T-cell (primary cell): ENCODE data around the gene CDH13. TPM values are rescaled to one million over a fixed set of nuclear protein-coding genes. Genes with fewer than 3 reads are reported as not detected.

Experiments
- ATAC-seq, 4 experiments: fragments of 200-7000 bp in 3 of 4; fragments of 150-1000 bp in 1 of 4; cut with Tn5 transposase; replicated peaks in 1 of 4; 1 replicate in 3 of 4; 2 replicates in 1 of 4; pipeline ENCODE4 v1.10.0; 2021; ENCODE audit warnings: moderate library complexity in 3 of 4, mild to moderate bottlenecking in 2 of 4, moderate number of reproducible peaks in 1 of 4
- CTCF ChIA-PET, 2 donors: fragments of 300-600 bp; sonication (Branson Sonifier 250); formaldehyde crosslinking; loops; one replicate each; lab custom pipeline; 2022; ENCODE audit warnings: antibody characterized with exemption in 2 of 2; lab: Charles Lee
- POLR2A ChIA-PET, 2 donors: fragments of 300-600 bp; sonication (Branson Sonifier 250); formaldehyde crosslinking; loops; one replicate each; lab custom pipeline; 2022; ENCODE audit warnings: antibody characterized with exemption in 2 of 2; lab: Charles Lee
- DNase-seq, 35 experiments: peaks; one replicate each; pipeline versions ENCODE4 v3.0.0 to v3.0.0-alpha.2; 2013 to 2023
- H3K27ac ChIP-seq: one replicate; pipeline ENCODE4 v1.5.1; 2013; ENCODE audit warnings: low read length
- H3K27me3 ChIP-seq, 2 experiments: replicated peaks in 1 of 2; 1 replicate in 1 of 2; 2 replicates in 1 of 2; pipeline versions ENCODE4 v1.6.1 to v1.7.0; 2013; ENCODE audit warnings: low read length in 1 of 2, mixed read lengths in 1 of 2; ENCODE audit not compliant: control insufficient read depth in 2 of 2, insufficient read depth in 2 of 2; ENCODE audit errors: extremely low read depth in 1 of 2
- H3K36me3 ChIP-seq, 2 donors: 1 replicate in 1 of 2; 2 replicates in 1 of 2; pipeline versions ENCODE4 v1.6.1 to v1.7.0; 2013; ENCODE audit warnings: low read length in 1 of 2; ENCODE audit not compliant: control insufficient read depth in 2 of 2, insufficient read depth in 1 of 2; ENCODE audit errors: extremely low read depth in 1 of 2
- H3K4me1 ChIP-seq, 2 experiments: 1 replicate in 1 of 2; 2 replicates in 1 of 2; pipeline versions ENCODE4 v1.6.1 to v1.7.0; 2013; ENCODE audit warnings: low read length in 2 of 2, mixed read lengths in 1 of 2; ENCODE audit not compliant: insufficient read depth in 2 of 2, control insufficient read depth in 1 of 2; ENCODE audit errors: extremely low read depth in 1 of 2
- H3K4me3 ChIP-seq, 2 donors: 1 replicate in 1 of 2; 2 replicates in 1 of 2; pipeline versions ENCODE4 v1.5.1 to v1.7.0; 2013; ENCODE audit warnings: mild to moderate bottlenecking in 2 of 2, low read length in 1 of 2, moderate library complexity in 1 of 2; ENCODE audit not compliant: control insufficient read depth in 1 of 2; ENCODE audit errors: extremely low read depth in 1 of 2
- H3K9me3 ChIP-seq: 2 replicates; pipeline ENCODE4 v1.7.0; 2013
- H3K27ac Mint-ChIP-seq, 2 donors: one replicate each; pipeline ENCODE4 v1.8.0; 2020 to 2021; ENCODE audit warnings: mild to moderate bottlenecking in 2 of 2, mixed read lengths in 2 of 2
- H3K27me3 Mint-ChIP-seq, 2 donors: one replicate each; pipeline ENCODE4 v1.8.0; 2021 to 2022; ENCODE audit warnings: mixed read lengths in 2 of 2
- H3K36me3 Mint-ChIP-seq: one replicate; pipeline ENCODE4 v1.8.0; 2021; ENCODE audit warnings: mixed read lengths
- H3K4me1 Mint-ChIP-seq, 3 donors: one replicate each; pipeline ENCODE4 v1.8.0; 2020 to 2022; ENCODE audit warnings: mixed read lengths in 3 of 3, mild to moderate bottlenecking in 1 of 3
- H3K4me3 Mint-ChIP-seq, 3 donors: one replicate each; pipeline ENCODE4 v1.8.0; 2020 to 2022; ENCODE audit warnings: mild to moderate bottlenecking in 3 of 3, mixed read lengths in 3 of 3, moderate library complexity in 3 of 3
- H3K9me3 Mint-ChIP-seq, 3 donors: one replicate each; pipeline ENCODE4 v1.8.0; 2020 to 2022; ENCODE audit warnings: mixed read lengths in 3 of 3
- WGBS: methylation state at CpG from one replicate; pipeline ENCODE4 v1.1.5; 2013; ENCODE audit warnings: missing lambda C conversion rate; ENCODE audit not compliant: insufficient coverage; 5-methylcytosine and 5-hydroxymethylcytosine counted together
- total RNA-seq, 35 experiments: library from RNA in 6 of 35; stranded (reverse) in 6 of 35; fragments of 120-200 nt in 1 of 35; gene quantifications; one replicate each; pipeline versions ENCODE4 v1.2.1 to v1.2.4 and lab custom pipeline; 2013 to 2026

Gene CDH13
- total RNA-seq, 5 donors from 2014 or later (not counting 1 experiment from before 2014, with no cell fraction given), result not detected

DNA sequence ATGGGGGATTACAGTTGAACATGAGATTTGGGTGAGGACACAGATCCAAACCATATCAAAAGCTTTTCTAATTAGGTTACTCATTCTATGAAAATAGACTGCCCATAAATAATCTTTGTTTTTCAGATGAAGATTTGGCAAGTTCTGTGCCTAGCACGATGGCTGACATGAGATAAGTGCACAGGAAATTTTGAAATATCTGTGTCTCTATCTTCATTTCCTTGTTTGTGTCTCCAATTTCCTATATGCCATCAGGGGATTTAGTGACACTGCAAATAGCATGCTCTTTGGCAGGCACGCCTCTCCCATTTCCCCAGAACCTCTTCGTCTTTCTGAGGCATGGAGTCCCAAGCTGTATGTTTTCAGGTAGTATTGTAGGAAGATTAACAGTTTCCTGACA, 544.6 kb downstream of the CDH13 start:
- CTCF ChIA-PET, result no interaction called here
- Mint-ChIP-seq H3K27me3 (no peaks in the 10 kb centered on the region), H3K4me3 (no peak overlapping the region)

DNA sequence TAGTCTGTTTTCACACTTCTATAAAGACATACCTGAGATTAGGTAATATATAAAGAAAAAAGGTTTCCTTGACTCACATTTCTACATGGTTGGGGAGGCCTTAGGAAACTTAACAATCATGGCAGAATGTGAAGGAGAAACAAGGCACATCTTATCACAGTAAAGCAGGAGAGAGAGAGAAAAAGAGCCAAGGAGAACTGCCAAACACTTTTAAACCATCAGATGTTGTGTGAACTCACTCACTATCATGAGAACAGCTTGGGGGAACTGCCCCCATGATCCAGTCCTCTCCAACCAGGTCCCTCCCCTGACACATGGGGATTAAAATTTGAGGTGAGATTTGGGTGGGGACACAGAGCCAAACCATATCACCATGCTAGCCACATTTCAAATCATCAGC, 547.9 kb downstream of the CDH13 start:
- POLR2A ChIA-PET, result no interaction called here
- H3K9me3 ChIP-seq, result no peaks in the 10 kb centered on the region
- H3K27me3 ChIP-seq, result peaks cover 0 to 3% of the 10 kb centered on the region in 2 experiments
- no peak overlapping the region for H3K4me3 ChIP-seq
- no peaks in the 10 kb centered on the region for H3K9me3 Mint-ChIP-seq
- no peak for DNase-seq
- no peaks in the 10 kb centered on the region for H3K4me1 ChIP-seq
- H3K27me3 Mint-ChIP-seq, result no peaks in the 10 kb centered on the region
- H3K4me3 Mint-ChIP-seq, result no peak overlapping the region
- ATAC-seq, result no peak
- CTCF ChIA-PET, result no interaction called here
- no peaks in the 10 kb centered on the region for H3K36me3 ChIP-seq
- H3K4me1 Mint-ChIP-seq, result no peaks in the 10 kb centered on the region
- H3K36me3 Mint-ChIP-seq, result no peaks in the 10 kb centered on the region
- no peak overlapping the region for H3K27ac Mint-ChIP-seq
- H3K27ac ChIP-seq, result no peak overlapping the region

More for the DNA sequence above, 544.6 kb downstream of the CDH13 start:
- ATAC-seq, result no peak
- no peak for DNase-seq
- H3K36me3 Mint-ChIP-seq, result no peaks in the 10 kb centered on the region
- Histone ChIP-seq H3K4me1 (no peaks in the 10 kb centered on the region), H3K36me3 (no peaks in the 10 kb centered on the region), H3K4me3 (no peak overlapping the region), H3K9me3 (no peaks in the 10 kb centered on the region), H3K27me3 (peaks cover 0 to 3% of the 10 kb centered on the region in 2 experiments), H3K27ac (no peak overlapping the region)
- WGBS, result no CpG with 5 or more reads among the region's 3 CpGs
- POLR2A ChIA-PET, result no interaction called here
- no peaks in the 10 kb centered on the region for H3K4me1 Mint-ChIP-seq
- peaks cover 0 to 2% (median 0%) of the 10 kb centered on the region in 3 donors for H3K9me3 Mint-ChIP-seq
- H3K27ac Mint-ChIP-seq, result no peak overlapping the region

DNA sequence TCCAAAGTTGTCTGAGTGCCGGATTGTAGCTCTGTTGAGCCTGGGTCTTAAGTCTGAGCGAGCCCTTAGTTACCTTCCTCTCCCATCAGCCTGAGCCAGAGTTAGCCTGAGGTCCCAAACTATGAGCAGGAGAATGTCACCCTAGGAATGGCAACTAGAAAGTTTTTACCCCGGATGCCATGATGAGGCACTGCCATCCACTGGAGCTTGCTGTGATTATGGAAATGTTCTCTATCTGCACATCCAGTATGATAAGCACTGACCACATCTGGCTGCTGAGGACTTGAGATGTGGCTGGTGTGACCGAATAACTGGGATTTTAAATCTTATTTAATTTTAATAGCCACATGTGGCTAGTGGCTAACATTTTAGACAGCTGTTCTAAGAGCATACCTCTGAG, 550.0 kb downstream of the CDH13 start:
- Histone ChIP-seq H3K4me1 (no peaks in the 10 kb centered on the region), H3K27me3 (peaks cover 0 to 6% of the 10 kb centered on the region in 2 experiments), H3K4me3 (no peak overlapping the region), H3K27ac (no peak overlapping the region), H3K9me3 (no peaks in the 10 kb centered on the region), H3K36me3 (no peaks in the 10 kb centered on the region)
- ChIA-PET POLR2A (no interaction called here), CTCF (no interaction called here)
- Mint-ChIP-seq H3K9me3 (no peaks in the 10 kb centered on the region), H3K4me3 (no peak overlapping the region), H3K36me3 (no peaks in the 10 kb centered on the region), H3K27me3 (no peaks in the 10 kb centered on the region), H3K27ac (no peak overlapping the region), H3K4me1 (no peaks in the 10 kb centered on the region)
- no peak for ATAC-seq
- DNase-seq, result no peak
- no CpG with 5 or more reads among the region's 4 CpGs for whole genome bisulfite sequencing

DNA sequence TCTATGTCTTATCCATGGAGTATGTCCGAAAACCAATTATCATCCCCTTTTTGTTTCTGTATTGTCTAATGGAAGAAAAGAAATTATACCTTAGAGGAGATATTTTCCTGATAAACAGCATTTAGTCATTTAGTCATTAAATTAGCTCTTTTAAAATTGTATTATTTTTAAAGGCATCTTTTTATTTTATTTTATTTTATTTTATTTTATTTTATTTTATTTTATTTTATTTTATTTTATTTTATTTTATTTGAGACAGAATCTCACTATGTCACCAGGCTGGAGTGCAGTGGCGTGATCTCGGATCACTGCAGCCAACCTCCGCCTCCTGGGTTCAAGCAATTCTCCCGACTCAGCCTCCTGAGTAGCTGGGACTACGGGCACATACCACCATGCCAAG, 559.1 kb downstream of the CDH13 start:
- WGBS, result no CpG with 5 or more reads among the region's 6 CpGs
- peaks cover 0 to 3% of the 10 kb centered on the region in 2 experiments for H3K27me3 ChIP-seq

DNA sequence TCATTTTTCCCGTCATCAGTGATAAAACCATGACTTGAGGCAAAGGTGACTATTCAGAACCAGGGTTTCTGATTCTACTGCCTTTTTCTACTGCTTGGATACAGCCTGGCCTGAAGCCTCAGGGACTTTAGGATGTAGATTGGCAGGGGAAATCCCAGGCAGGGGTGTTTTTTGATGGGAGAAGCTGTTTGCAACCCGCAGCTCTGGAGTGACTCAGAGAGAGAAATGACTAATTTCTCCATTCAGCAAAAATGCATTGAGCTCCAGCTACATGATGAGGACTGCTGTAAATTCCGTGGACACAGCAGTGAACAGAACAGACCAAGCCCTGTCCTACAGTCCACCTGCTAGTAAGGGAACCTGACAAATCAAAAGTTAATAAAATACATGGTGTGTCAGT, 560.6 kb downstream of the CDH13 start:
- CTCF ChIA-PET, result no interaction called here
- Mint-ChIP-seq H3K9me3 (peaks cover 0 to 5% (median 0%) of the 10 kb centered on the region in 3 donors), H3K27ac (no peak overlapping the region)

More for the DNA sequence above, 559.1 kb downstream of the CDH13 start:
- Mint-ChIP-seq H3K4me1 (no peaks in the 10 kb centered on the region), H3K36me3 (no peaks in the 10 kb centered on the region), H3K4me3 (no peak overlapping the region), H3K27me3 (peaks cover 0 to 4% of the 10 kb centered on the region in 2 donors), H3K9me3 (peaks cover 0 to 5% (median 0%) of the 10 kb centered on the region in 3 donors), H3K27ac (no peak overlapping the region)
- Histone ChIP-seq H3K9me3 (no peaks in the 10 kb centered on the region), H3K27ac (no peak overlapping the region), H3K36me3 (no peaks in the 10 kb centered on the region), H3K4me3 (no peak overlapping the region), H3K4me1 (no peaks in the 10 kb centered on the region)
- DNase-seq (no peak), ATAC-seq (no peak)
- CTCF ChIA-PET, result no interaction called here
- POLR2A ChIA-PET, result no interaction called here

DNA sequence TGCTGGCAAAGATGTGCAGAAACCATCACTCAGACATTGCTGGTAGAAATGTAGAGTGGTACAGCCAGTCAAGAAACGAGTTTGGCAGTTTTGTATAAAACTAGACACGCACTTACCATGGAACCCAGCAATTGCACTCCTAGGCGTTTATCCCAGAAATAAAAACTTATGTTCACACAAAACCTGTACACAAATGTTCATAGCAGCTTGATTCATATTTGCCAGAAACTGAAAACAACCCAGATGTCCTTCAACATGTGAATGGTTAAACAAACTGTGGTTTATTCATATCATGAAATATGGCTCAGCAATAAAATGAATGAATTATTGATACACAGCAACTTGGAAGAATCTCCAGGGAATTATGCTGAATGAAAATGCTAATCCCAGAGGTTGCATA, 570.0 kb downstream of the CDH13 start:
- WGBS, result no CpG with 5 or more reads among the region's 3 CpGs
- no peaks in the 10 kb centered on the region for H3K9me3 ChIP-seq
- peaks cover 0 to 9% (median 4%) of the 10 kb centered on the region in 3 donors for H3K9me3 Mint-ChIP-seq
- ATAC-seq, result no peak
- no peaks in the 10 kb centered on the region for H3K4me1 Mint-ChIP-seq
- no peaks in the 10 kb centered on the region for H3K4me1 ChIP-seq
- H3K27ac Mint-ChIP-seq, result no peak overlapping the region
- H3K4me3 Mint-ChIP-seq, result no peak overlapping the region
- no peak overlapping the region for H3K4me3 ChIP-seq
- DNase-seq, result no peak
- no peaks in the 10 kb centered on the region for H3K36me3 ChIP-seq
- no peak overlapping the region for H3K27ac ChIP-seq
- CTCF ChIA-PET, result no interaction called here
- POLR2A ChIA-PET, result no interaction called here
- no peaks in the 10 kb centered on the region for H3K36me3 Mint-ChIP-seq
- H3K27me3 Mint-ChIP-seq, result peaks cover 0 to 9% of the 10 kb centered on the region in 2 donors
- H3K27me3 ChIP-seq, result peaks cover 0 to 3% of the 10 kb centered on the region in 2 experiments

More for the DNA sequence above, 560.6 kb downstream of the CDH13 start:
- no peaks in the 10 kb centered on the region for H3K36me3 ChIP-seq
- H3K4me1 Mint-ChIP-seq, result no peaks in the 10 kb centered on the region
- 75% methylated on average over 1 of the region's 3 CpGs for WGBS
- DNase-seq, result no peak
- POLR2A ChIA-PET, result no interaction called here
- H3K27me3 ChIP-seq, result no peaks in the 10 kb centered on the region
- peaks cover 0 to 10% of the 10 kb centered on the region in 2 donors for H3K27me3 Mint-ChIP-seq
- no peaks in the 10 kb centered on the region for H3K9me3 ChIP-seq
- H3K36me3 Mint-ChIP-seq, result no peaks in the 10 kb centered on the region
- no peak overlapping the region for H3K4me3 Mint-ChIP-seq
- no peaks in the 10 kb centered on the region for H3K4me1 ChIP-seq
- H3K27ac ChIP-seq, result no peak overlapping the region
- no peak overlapping the region for H3K4me3 ChIP-seq
- no peak for ATAC-seq

DNA sequence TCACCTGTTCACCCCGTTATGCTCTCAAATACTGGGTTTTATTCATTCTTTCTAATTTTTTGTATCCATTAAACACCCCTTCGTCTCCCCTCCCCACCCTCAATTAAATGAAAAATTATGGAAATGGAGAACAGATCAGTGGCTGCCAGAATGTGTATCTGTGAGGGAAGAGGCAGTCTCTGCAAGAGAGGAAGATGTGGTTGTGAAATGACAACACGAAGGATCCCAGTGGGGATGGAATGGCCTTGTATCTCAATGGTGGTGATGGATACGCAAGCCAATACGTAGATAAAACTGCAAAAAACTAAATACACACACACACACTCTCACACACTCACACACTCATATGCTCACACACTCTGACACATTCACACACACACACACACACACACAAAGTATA, 570.7 kb downstream of the CDH13 start:
- no peaks in the 10 kb centered on the region for H3K36me3 ChIP-seq
- no peaks in the 10 kb centered on the region for H3K4me1 Mint-ChIP-seq
- no peaks in the 10 kb centered on the region for H3K4me1 ChIP-seq
- H3K27me3 Mint-ChIP-seq, result peaks cover 0 to 5% of the 10 kb centered on the region in 2 donors
- ChIA-PET CTCF (no interaction called here), POLR2A (no interaction called here)
- H3K4me3 ChIP-seq, result no peak overlapping the region
- ATAC-seq (no peak), DNase-seq (no peak)
- H3K27me3 ChIP-seq, result peaks cover 0 to 3% of the 10 kb centered on the region in 2 experiments
- H3K9me3 ChIP-seq, result no peaks in the 10 kb centered on the region
- H3K27ac Mint-ChIP-seq, result no peak overlapping the region
- no peaks in the 10 kb centered on the region for H3K36me3 Mint-ChIP-seq
- no peak overlapping the region for H3K4me3 Mint-ChIP-seq
- peaks cover 0 to 10% (median 4%) of the 10 kb centered on the region in 3 donors for H3K9me3 Mint-ChIP-seq
- no CpG with 5 or more reads among the region's 5 CpGs for WGBS
- no peak overlapping the region for H3K27ac ChIP-seq
